ENCODE data around the gene FAM124A. TPM values are rescaled to one million over a fixed set of nuclear protein-coding genes. Genes with fewer than 3 reads are reported as not detected.

The FAM124A gene
- polyA plus RNA-seq, 1 donor = 1.2 TPM

- Histone ChIP-seq H3K9me3 (ENCODE audit: control insufficient read depth, low read depth, low read length) (no peaks in the 10 kb centered on the region), H3K36me3 (ENCODE audit: control insufficient read depth, insufficient read depth, low read length) (no peaks in the 10 kb centered on the region), H3K4me3 (ENCODE audit: low read length) (no peak overlapping the region), H3K27me3 (ENCODE audit: control insufficient read depth, insufficient read depth, low read length) (peaks cover 4% of the 10 kb centered on the region), H3K4me1 (ENCODE audit: control insufficient read depth, insufficient read depth, low read length) (no peaks in the 10 kb centered on the region), H3K27ac (ENCODE audit: low read length) (no peak overlapping the region)
- no peak for DNase-seq
- WGBS (ENCODE audit: insufficient coverage, low lambda C conversion rate) = 100% methylated on average over 2 of the region's 5 CpGs
These were observed 18.0 kb downstream of the FAM124A start for GRCh38 chr13:51240178-51240577.

DNA sequence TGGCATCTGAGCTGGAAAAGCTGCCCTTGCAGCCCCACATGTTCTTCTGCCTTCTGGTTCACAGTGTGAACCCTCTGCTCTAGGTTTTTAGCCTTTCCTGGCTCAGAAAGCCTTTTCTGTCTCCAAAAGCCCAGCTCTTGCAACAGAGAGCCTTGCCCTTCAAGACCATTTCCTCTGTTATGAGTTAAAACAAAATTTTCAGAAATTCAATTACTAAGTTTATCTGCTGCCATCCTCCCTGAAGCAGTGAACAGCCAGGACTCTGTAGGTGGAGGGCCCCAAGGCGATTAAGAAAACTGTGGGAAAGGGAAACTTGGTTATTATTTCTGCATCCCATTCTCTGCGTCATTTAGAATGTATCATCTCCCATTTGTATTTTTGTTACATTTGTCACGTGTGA lies 18.8 kb downstream of the FAM124A start:
- Histone ChIP-seq H3K27me3 (ENCODE audit: control insufficient read depth, insufficient read depth, low read length) (peaks cover 4% of the 10 kb centered on the region), H3K27ac (ENCODE audit: low read length) (no peak overlapping the region), H3K4me3 (ENCODE audit: low read length) (no peak overlapping the region), H3K36me3 (ENCODE audit: control insufficient read depth, insufficient read depth, low read length) (no peaks in the 10 kb centered on the region), H3K9me3 (ENCODE audit: control insufficient read depth, low read depth, low read length) (no peaks in the 10 kb centered on the region), H3K4me1 (ENCODE audit: control insufficient read depth, insufficient read depth, low read length) (no peaks in the 10 kb centered on the region)
- DNase-seq = no peak
- WGBS (ENCODE audit: insufficient coverage, low lambda C conversion rate) = no CpG with 5 or more reads among the region's 3 CpGs

DNA sequence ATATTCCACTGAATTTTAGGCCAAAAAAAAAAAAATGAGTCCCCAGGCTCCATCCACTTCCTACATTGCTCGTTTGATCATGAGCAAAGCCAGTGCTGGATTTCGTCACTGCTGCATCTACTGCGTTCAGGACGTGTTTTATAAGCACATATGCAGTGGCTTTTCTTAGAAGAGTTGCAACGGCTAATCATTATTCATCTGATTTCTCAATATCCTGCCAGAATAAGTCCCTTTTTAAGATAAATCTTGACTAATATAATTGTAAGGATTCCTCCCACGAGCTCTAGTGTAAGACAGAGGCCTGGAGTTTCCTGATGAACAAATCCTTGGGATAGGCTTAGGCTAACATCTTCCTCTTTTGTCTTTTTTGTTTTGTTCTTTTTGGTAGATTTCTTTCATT lies 19.5 kb downstream of the FAM124A start:
- H3K36me3 ChIP-seq (ENCODE audit: control insufficient read depth, insufficient read depth, low read length) = no peaks in the 10 kb centered on the region
- no peak overlapping the region for H3K27ac ChIP-seq (ENCODE audit: low read length)
- DNase-seq = no peak
- no peaks in the 10 kb centered on the region for H3K9me3 ChIP-seq (ENCODE audit: control insufficient read depth, low read depth, low read length)
- WGBS (ENCODE audit: insufficient coverage, low lambda C conversion rate) = 100% methylated on average over 1 of the region's 6 CpGs
- no peak overlapping the region for H3K4me3 ChIP-seq (ENCODE audit: low read length)
- no peaks in the 10 kb centered on the region for H3K4me1 ChIP-seq (ENCODE audit: control insufficient read depth, insufficient read depth, low read length)
- peaks cover 4% of the 10 kb centered on the region for H3K27me3 ChIP-seq (ENCODE audit: control insufficient read depth, insufficient read depth, low read length)

DNA sequence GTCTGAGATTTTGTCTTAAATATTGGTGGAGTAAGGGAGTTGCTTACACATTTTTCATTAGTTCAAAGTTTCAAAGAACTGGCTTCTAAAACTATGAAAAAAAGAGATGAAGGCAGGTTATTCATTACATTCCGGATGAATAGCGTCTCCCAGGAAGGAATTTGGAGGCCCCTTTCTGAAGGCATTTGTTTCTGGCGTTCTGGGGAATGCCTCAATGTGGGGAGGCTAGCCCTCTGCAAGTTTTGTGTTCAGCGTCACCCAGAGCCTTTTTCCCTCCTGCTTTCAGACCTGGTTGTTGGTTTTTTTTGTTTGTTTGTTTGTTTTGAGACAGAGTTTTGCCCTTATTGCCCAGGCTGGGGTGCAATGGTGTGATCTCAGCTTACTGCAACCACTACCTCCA lies 21.0 kb downstream of the FAM124A start:
- peaks cover 4% of the 10 kb centered on the region for H3K27me3 ChIP-seq (ENCODE audit: control insufficient read depth, insufficient read depth, low read length)
- no peak for DNase-seq
- no peaks in the 10 kb centered on the region for H3K4me1 ChIP-seq (ENCODE audit: control insufficient read depth, insufficient read depth, low read length)
- no peaks in the 10 kb centered on the region for H3K36me3 ChIP-seq (ENCODE audit: control insufficient read depth, insufficient read depth, low read length)
- WGBS (ENCODE audit: insufficient coverage, low lambda C conversion rate) = no CpG with 5 or more reads among the region's 4 CpGs
- no peak overlapping the region for H3K4me3 ChIP-seq (ENCODE audit: low read length)
- H3K27ac ChIP-seq (ENCODE audit: low read length) = no peak overlapping the region
- H3K9me3 ChIP-seq (ENCODE audit: control insufficient read depth, low read depth, low read length) = no peaks in the 10 kb centered on the region

DNA sequence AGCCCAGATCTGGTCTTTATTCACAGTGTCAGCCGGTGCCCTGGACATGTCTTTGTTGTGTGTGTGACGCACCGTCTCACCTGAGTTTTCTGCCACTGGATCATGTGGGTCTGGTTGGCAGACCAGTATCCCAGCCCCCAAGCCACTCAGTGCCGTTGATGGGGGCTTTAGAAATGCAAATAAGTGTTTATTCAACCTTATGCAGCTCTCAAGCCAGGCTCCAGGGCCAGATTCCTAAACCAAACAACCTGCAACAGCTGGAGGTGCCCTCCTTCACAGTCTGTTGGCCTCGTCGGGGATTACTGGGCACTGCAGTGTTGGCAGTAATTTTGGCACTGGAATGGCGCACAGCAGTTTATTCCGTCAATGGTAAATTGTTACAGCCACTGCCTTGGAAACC lies 21.6 kb downstream of the FAM124A start:
- no peaks in the 10 kb centered on the region for H3K9me3 ChIP-seq (ENCODE audit: control insufficient read depth, low read depth, low read length)
- no peak overlapping the region for H3K4me3 ChIP-seq (ENCODE audit: low read length)
- no peak for DNase-seq
- no peak overlapping the region for H3K27ac ChIP-seq (ENCODE audit: low read length)
- H3K27me3 ChIP-seq (ENCODE audit: control insufficient read depth, insufficient read depth, low read length) = peaks cover 4% of the 10 kb centered on the region
- H3K36me3 ChIP-seq (ENCODE audit: control insufficient read depth, insufficient read depth, low read length) = no peaks in the 10 kb centered on the region
- no CpG with 5 or more reads among the region's 8 CpGs for WGBS (ENCODE audit: insufficient coverage, low lambda C conversion rate)
- no peaks in the 10 kb centered on the region for H3K4me1 ChIP-seq (ENCODE audit: control insufficient read depth, insufficient read depth, low read length)

- no peak overlapping the region for H3K4me3 ChIP-seq (ENCODE audit: low read length)
- DNase-seq = no peak
- peaks cover 4% of the 10 kb centered on the region for H3K27me3 ChIP-seq (ENCODE audit: control insufficient read depth, insufficient read depth, low read length)
- H3K9me3 ChIP-seq (ENCODE audit: control insufficient read depth, low read depth, low read length) = no peaks in the 10 kb centered on the region
- H3K4me1 ChIP-seq (ENCODE audit: control insufficient read depth, insufficient read depth, low read length) = no peaks in the 10 kb centered on the region
- 100% methylated on average over 1 of the region's 14 CpGs for WGBS (ENCODE audit: insufficient coverage, low lambda C conversion rate)
- H3K36me3 ChIP-seq (ENCODE audit: control insufficient read depth, insufficient read depth, low read length) = no peaks in the 10 kb centered on the region
- no peak overlapping the region for H3K27ac ChIP-seq (ENCODE audit: low read length)
These were observed 22.6 kb downstream of the FAM124A start for GRCh38 chr13:51244637-51245405.

DNA sequence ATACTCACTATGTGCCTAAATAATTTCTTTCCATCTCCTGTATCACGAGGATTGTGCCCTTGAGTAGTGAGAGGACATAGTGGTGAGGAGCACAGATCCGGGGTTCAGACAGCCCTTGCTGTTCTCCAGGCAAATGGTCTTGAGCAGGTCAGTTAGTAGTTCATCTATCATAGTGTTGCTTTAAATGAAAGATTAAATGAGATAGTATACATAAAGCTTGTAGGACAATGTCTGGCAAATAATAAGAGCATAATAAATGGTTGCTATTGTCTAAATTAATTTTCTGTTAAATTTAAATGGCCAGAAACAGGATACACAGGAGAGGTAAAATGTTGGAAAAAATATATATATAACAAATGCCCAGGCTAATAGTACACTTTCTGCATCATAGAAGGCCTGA lies 23.4 kb downstream of the FAM124A start:
- Histone ChIP-seq H3K9me3 (ENCODE audit: control insufficient read depth, low read depth, low read length) (no peaks in the 10 kb centered on the region), H3K36me3 (ENCODE audit: control insufficient read depth, insufficient read depth, low read length) (no peaks in the 10 kb centered on the region), H3K27ac (ENCODE audit: low read length) (no peak overlapping the region), H3K27me3 (ENCODE audit: control insufficient read depth, insufficient read depth, low read length) (peaks cover 4% of the 10 kb centered on the region), H3K4me3 (ENCODE audit: low read length) (no peak overlapping the region), H3K4me1 (ENCODE audit: control insufficient read depth, insufficient read depth, low read length) (no peaks in the 10 kb centered on the region)
- no CpG with 5 or more reads among the region's 2 CpGs for WGBS (ENCODE audit: insufficient coverage, low lambda C conversion rate)
- DNase-seq = no peak

GRCh38 chr13:51246025-51246417 lies 23.8 kb downstream of the FAM124A start:
- H3K9me3 ChIP-seq (ENCODE audit: control insufficient read depth, low read depth, low read length) = no peaks in the 10 kb centered on the region
- 80% methylated on average over 1 of the region's 4 CpGs for WGBS (ENCODE audit: insufficient coverage, low lambda C conversion rate)
- no peak for DNase-seq
- no peaks in the 10 kb centered on the region for H3K27me3 ChIP-seq (ENCODE audit: control insufficient read depth, insufficient read depth, low read length)
- H3K4me1 ChIP-seq (ENCODE audit: control insufficient read depth, insufficient read depth, low read length) = no peaks in the 10 kb centered on the region
- no peak overlapping the region for H3K27ac ChIP-seq (ENCODE audit: low read length)
- no peaks in the 10 kb centered on the region for H3K36me3 ChIP-seq (ENCODE audit: control insufficient read depth, insufficient read depth, low read length)
- H3K4me3 ChIP-seq (ENCODE audit: low read length) = no peak overlapping the region

DNA sequence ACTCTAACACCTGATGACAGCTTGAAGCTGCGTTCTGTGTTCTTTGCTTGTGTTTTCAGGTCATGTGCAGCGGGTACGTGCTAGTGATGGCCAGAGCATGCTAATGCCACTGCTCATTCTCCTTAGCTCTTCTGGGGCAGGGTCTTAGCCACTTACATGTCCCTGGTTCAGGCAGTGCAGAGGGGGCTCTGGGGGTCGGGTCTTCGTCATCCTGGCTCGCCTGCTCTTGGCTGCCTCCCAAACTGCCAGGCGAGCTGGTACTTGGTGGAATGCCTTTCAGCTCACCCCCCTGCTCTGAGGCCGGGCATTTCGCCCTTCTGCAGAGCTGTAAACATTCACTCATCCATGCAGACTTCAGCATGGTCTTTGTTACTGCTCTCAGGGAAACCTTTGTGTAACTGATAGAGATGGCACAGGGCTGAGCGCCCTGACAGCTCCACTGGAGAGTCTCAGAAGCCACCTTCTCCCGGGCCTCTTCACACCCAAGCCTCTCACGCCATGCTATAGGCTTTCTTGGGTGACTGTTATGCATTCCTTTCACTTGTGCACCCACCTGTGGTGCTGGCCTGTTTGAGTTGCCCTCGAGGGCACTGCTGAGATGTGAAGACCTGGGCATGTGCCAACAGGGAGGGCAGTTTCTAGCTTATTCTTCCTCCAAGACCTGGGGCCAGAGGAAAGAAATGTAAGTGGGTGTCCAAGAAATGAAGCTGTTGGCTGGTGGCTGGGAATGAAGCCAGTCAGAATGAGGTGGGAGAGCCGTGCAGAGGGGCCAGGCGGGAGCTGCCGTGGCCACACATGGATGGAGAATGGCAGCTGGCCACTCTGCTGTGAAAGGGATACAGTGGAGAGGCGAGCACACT lies 24.4 kb downstream of the FAM124A start:
- H3K27me3 ChIP-seq (ENCODE audit: control insufficient read depth, insufficient read depth, low read length) = no peaks in the 10 kb centered on the region
- H3K27ac ChIP-seq (ENCODE audit: low read length) = no peak overlapping the region
- H3K9me3 ChIP-seq (ENCODE audit: control insufficient read depth, low read depth, low read length) = no peaks in the 10 kb centered on the region
- peak; percentile 33 for DNase-seq
- WGBS (ENCODE audit: insufficient coverage, low lambda C conversion rate) = 20% methylated on average over 1 of the region's 17 CpGs
- no peaks in the 10 kb centered on the region for H3K4me1 ChIP-seq (ENCODE audit: control insufficient read depth, insufficient read depth, low read length)
- no peaks in the 10 kb centered on the region for H3K36me3 ChIP-seq (ENCODE audit: control insufficient read depth, insufficient read depth, low read length)
- H3K4me3 ChIP-seq (ENCODE audit: low read length) = no peak overlapping the region

DNA sequence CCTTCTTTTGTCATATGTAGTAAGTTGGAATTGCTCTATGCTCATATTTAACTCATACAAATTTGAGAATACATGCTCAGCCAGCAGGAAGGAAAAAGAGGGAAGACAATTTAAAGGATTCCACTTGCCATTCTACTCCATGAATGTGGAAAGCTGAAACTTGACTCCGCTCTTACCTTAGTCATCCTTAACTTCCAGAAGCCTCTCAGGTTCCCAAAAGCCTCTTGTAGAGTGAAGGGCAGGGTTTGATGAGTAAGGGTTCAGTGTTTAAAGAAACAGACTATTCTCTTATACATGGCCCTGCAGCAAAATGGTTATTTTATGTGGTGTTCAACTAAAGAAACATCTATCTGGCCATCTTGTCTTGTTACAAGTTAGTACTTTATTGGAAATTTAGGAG lies 27.1 kb downstream of the FAM124A start:
- H3K4me3 ChIP-seq (ENCODE audit: low read length) = no peak overlapping the region
- WGBS (ENCODE audit: insufficient coverage, low lambda C conversion rate) = no CpG with 5 or more reads among the region's 1 CpG
- no peaks in the 10 kb centered on the region for H3K9me3 ChIP-seq (ENCODE audit: control insufficient read depth, low read depth, low read length)
- no peaks in the 10 kb centered on the region for H3K4me1 ChIP-seq (ENCODE audit: control insufficient read depth, insufficient read depth, low read length)
- H3K27ac ChIP-seq (ENCODE audit: low read length) = no peak overlapping the region
- H3K27me3 ChIP-seq (ENCODE audit: control insufficient read depth, insufficient read depth, low read length) = no peaks in the 10 kb centered on the region
- no peak for DNase-seq
- no peaks in the 10 kb centered on the region for H3K36me3 ChIP-seq (ENCODE audit: control insufficient read depth, insufficient read depth, low read length)
